ENCODE data around the gene COL26A1.

Gene COL26A1

GRCh38 chr7:101527844-101528667, 165.4 kb downstream of the COL26A1 start:
- no peak for TF ChIP-seq CTCF (IDR thresholded peaks at IDR 0.05; ENCODE audit: control extremely low read depth, extremely low read depth, low read depth, missing control alignments)
- no peak for DNase-seq (ENCODE audit: extremely low spot score)
- CTCF ChIA-PET: interaction anchor here (2.0 kb wide), 1 partner anchor 10 kb away, joined by 6 read pairs; no protein-coding TSS in a partner anchor
- POLR2A ChIA-PET: no interaction called here

- POLR2A ChIA-PET: no interaction called here
- no peak for DNase-seq (ENCODE audit: extremely low spot score)
- CTCF ChIA-PET: interaction anchor here (1.2 kb wide), 1 partner anchor 21 kb away, joined by 3 read pairs; no protein-coding TSS in a partner anchor
- no peak for TF ChIP-seq CTCF (IDR thresholded peaks at IDR 0.05; ENCODE audit: control extremely low read depth, extremely low read depth, low read depth, missing control alignments)
These were observed 166.9 kb downstream of the COL26A1 start for GRCh38 chr7:101529560-101529959.

GRCh38 chr7:101531726-101532357, 169.2 kb downstream of the COL26A1 start:
- POLR2A ChIA-PET: no interaction called here
- no peak for TF ChIP-seq CTCF (IDR thresholded peaks at IDR 0.05; ENCODE audit: control extremely low read depth, extremely low read depth, low read depth, missing control alignments)
- CTCF ChIA-PET: no interaction called here
- DNase-seq (ENCODE audit: extremely low spot score): no peak

GRCh38 chr7:101532400-101533102, 169.9 kb downstream of the COL26A1 start:
- ChIA-PET CTCF (interaction anchor here (1.0 to 1.4 kb wide), 2 partner anchors 10 to 740 kb away, joined by 3 to 4 read pairs; no protein-coding TSS in a partner anchor), POLR2A (no interaction called here)
- no peak for DNase-seq (ENCODE audit: extremely low spot score)
- TF ChIP-seq CTCF (IDR thresholded peaks at IDR 0.05; ENCODE audit: control extremely low read depth, extremely low read depth, low read depth, missing control alignments): no peak

- POLR2A ChIA-PET: no interaction called here
- CTCF ChIA-PET: interaction anchor here (1.0 to 1.4 kb wide), 2 partner anchors 9 to 739 kb away, joined by 3 to 4 read pairs; no protein-coding TSS in a partner anchor
- DNase-seq (ENCODE audit: extremely low spot score): no peak
- TF ChIP-seq CTCF (IDR thresholded peaks at IDR 0.05; ENCODE audit: control extremely low read depth, extremely low read depth, low read depth, missing control alignments): no peak
These were observed 170.4 kb downstream of the COL26A1 start for GRCh38 chr7:101533103-101533465.

Measured in GM10248 (cell line).